OCI-LY1 (cell line): ENCODE data around the gene PXDN.

Experiments
- CTCF ChIP-seq: fragments of 200-600 bp; sonication (generic), shearing (Covaris generic); IDR thresholded peaks from 2 replicates; pipeline ENCODE4 v1.5.1; 2017; ENCODE audit warnings: mild to moderate bottlenecking, antibody characterized with exemption, low read length, moderate library complexity, mixed read lengths
- EZH2 ChIP-seq: fragments of 200-600 bp; sonication (generic), shearing (Covaris generic); IDR thresholded peaks from 2 replicates; pipeline ENCODE4 v1.8.0; 2017; ENCODE audit warnings: borderline replicate concordance, mixed run types, mild to moderate bottlenecking, antibody characterized with exemption, low read length, moderate library complexity, mixed read lengths

GRCh38 chr2:1648241-1649102 is 95.8 kb downstream of the PXDN start:
- TF ChIP-seq CTCF (no peak), EZH2 (no peak)
